ENCODE measurements around the gene MCM5. TPM values are rescaled to one million over a fixed set of nuclear protein-coding genes. Genes with fewer than 3 reads are reported as not detected.

Gene MCM5
- total RNA-seq, 1 experiment from 2014 or later = 194 TPM

- no peak for TF ChIP-seq MAX (IDR thresholded peaks at IDR 0.05)
- no peak for TF ChIP-seq SIN3A (IDR thresholded peaks at IDR 0.05; ENCODE audit: low read depth)
- Histone ChIP-seq H3K4me1 (ENCODE audit: control insufficient read depth in 1 of 2, insufficient read depth in 2 of 2, low read length in 2 of 2) (peaks cover 2 to 48% of the 10 kb centered on the region in 2 experiments; a peak in 3 of 4 replicates), H3K9me3 (ENCODE audit: control insufficient read depth in 1 of 2, insufficient read depth in 1 of 2, low read depth in 1 of 2, low read length in 2 of 2) (no peaks in the 10 kb centered on the region), H3K9ac (ENCODE audit: low read length) (no peak overlapping the region), H4K20me1 (ENCODE audit: insufficient read depth) (no peaks in the 10 kb centered on the region), H3K9me2 (ENCODE audit: insufficient read depth) (no peaks in the 10 kb centered on the region), H3K36me3 (ENCODE audit: control insufficient read depth in 1 of 2, insufficient read depth in 2 of 2, low read length in 2 of 2) (no peaks in the 10 kb centered on the region), H2AFZ (ENCODE audit: low read depth, low read length, poor library complexity, severe bottlenecking) (no peak overlapping the region), H3K27me3 (ENCODE audit: insufficient read depth, low read length) (no peaks in the 10 kb centered on the region), H3K4me3 (replicated peaks in 1 of 2; ENCODE audit: low read depth in 1 of 2, low read length in 2 of 2) (no peak overlapping the region), H3K79me2 (ENCODE audit: insufficient read depth, low read length) (no peaks in the 10 kb centered on the region), H3K4me2 (ENCODE audit: low read length) (no peak overlapping the region), H3K27ac (ENCODE audit: low read depth, low read length) (no peak overlapping the region)
- intact Hi-C loops (cut with micrococcal nuclease) = loop anchor here (5.0 to 10.0 kb wide), 2 partner anchors 124 to 571 kb away; no protein-coding TSS in a partner anchor
- no TSS peak for BruUV-seq (replicated peaks)
- ATAC-seq (no peak), DNase-seq (ENCODE audit: low read depth, low spot score) (no peak)
- ChIA-PET POLR2A (no interaction called here), RAD21 (ENCODE audit: low non-redundant PET in 1 of 2, low total read pairs in 2 of 2, uncharacterized antibody in 2 of 2, unreplicated experiment in 2 of 2) (no interaction called here), CTCF (no interaction called here)
Measured at GRCh38 chr22:35353318-35353717, 46.6 kb upstream of the MCM5 start.

DNA sequence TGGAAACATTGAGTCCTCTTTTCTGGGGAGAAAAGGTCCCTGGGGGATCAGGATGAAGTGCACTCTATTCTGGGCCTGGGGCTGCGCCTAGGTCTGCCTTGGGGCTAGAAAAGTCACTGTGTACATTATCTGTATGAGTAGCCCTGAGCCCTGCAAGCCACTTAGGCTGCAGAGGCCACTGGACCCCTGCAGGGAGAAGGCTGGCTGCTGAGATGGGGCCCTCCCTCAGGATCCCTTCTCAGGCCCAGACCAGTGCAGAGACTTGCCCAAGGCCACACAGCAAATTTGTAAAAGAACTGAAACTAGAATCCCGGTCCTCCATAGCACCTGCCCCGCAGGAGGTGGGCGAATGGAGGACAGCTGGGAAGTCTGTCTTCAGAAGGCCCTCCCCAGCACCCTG, 45.9 kb upstream of the MCM5 start:
- DNase-seq (ENCODE audit: low read depth, low spot score) = no peak
- no peaks in the 10 kb centered on the region for H3K79me2 ChIP-seq (ENCODE audit: insufficient read depth, low read length)
- ATAC-seq = no peak
- no peak overlapping the region for H3K9ac ChIP-seq (ENCODE audit: low read length)
- intact Hi-C loops (cut with micrococcal nuclease) = loop anchor here (5.0 to 10.0 kb wide), 2 partner anchors 123 to 571 kb away; no protein-coding TSS in a partner anchor
- no peak overlapping the region for H3K4me3 ChIP-seq (replicated peaks in 1 of 2; ENCODE audit: low read depth in 1 of 2, low read length in 2 of 2)
- RAD21 ChIA-PET (ENCODE audit: low non-redundant PET in 1 of 2, low total read pairs in 2 of 2, uncharacterized antibody in 2 of 2, unreplicated experiment in 2 of 2) = no interaction called here
- CTCF ChIA-PET = no interaction called here
- H3K27ac ChIP-seq (ENCODE audit: low read depth, low read length) = no peak overlapping the region
- H3K4me1 ChIP-seq (ENCODE audit: control insufficient read depth in 1 of 2, insufficient read depth in 2 of 2, low read length in 2 of 2) = peaks cover 2 to 51% of the 10 kb centered on the region in 2 experiments; a peak in 3 of 4 replicates
- H2AFZ ChIP-seq (ENCODE audit: low read depth, low read length, poor library complexity, severe bottlenecking) = no peak overlapping the region
- H4K20me1 ChIP-seq (ENCODE audit: insufficient read depth) = no peaks in the 10 kb centered on the region
- TF ChIP-seq CEBPB (IDR thresholded peaks at IDR 0.05; ENCODE audit: low read depth) = no peak
- TF ChIP-seq ELF1 (IDR thresholded peaks at IDR 0.05; ENCODE audit: borderline replicate concordance, low read depth) = no peak
- no peak for TF ChIP-seq EZH2phosphoT487 (IDR thresholded peaks at IDR 0.05; ENCODE audit: borderline replicate concordance)
- TF ChIP-seq POLR2A (IDR thresholded peaks at IDR 0.05; ENCODE audit: borderline replicate concordance, extremely low read depth, insufficient read depth, insufficient read length) = no peak
- no peak for TF ChIP-seq ZNF274 (IDR thresholded peaks at IDR 0.05; ENCODE audit: low read depth, low read length)
- TF ChIP-seq, protein P1, sequence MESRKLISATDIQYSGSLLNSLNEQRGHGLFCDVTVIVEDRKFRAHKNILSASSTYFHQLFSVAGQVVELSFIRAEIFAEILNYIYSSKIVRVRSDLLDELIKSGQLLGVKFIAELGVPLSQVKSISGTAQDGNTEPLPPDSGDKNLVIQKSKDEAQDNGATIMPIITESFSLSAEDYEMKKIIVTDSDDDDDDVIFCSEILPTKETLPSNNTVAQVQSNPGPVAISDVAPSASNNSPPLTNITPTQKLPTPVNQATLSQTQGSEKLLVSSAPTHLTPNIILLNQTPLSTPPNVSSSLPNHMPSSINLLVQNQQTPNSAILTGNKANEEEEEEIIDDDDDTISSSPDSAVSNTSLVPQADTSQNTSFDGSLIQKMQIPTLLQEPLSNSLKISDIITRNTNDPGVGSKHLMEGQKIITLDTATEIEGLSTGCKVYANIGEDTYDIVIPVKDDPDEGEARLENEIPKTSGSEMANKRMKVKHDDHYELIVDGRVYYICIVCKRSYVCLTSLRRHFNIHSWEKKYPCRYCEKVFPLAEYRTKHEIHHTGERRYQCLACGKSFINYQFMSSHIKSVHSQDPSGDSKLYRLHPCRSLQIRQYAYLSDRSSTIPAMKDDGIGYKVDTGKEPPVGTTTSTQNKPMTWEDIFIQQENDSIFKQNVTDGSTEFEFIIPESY (IDR thresholded peaks at IDR 0.05; ENCODE audit: extremely low read depth, insufficient replicate concordance, low read length) = no peak
- TF ChIP-seq CBX3 (IDR thresholded peaks at IDR 0.05; ENCODE audit: low read depth) = no peak
- TF ChIP-seq MAX (IDR thresholded peaks at IDR 0.05) = no peak
- TF ChIP-seq, protein P2, sequence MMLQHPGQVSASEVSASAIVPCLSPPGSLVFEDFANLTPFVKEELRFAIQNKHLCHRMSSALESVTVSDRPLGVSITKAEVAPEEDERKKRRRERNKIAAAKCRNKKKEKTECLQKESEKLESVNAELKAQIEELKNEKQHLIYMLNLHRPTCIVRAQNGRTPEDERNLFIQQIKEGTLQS (IDR thresholded peaks at IDR 0.05) = no peak
- TF ChIP-seq EZH2 (IDR thresholded peaks at IDR 0.05) = no peak
- no peak for TF ChIP-seq YY1 (IDR thresholded peaks at IDR 0.05; ENCODE audit: extremely low read depth, insufficient replicate concordance, low read depth, low read length)
- no peak for TF ChIP-seq SIN3A (IDR thresholded peaks at IDR 0.05; ENCODE audit: low read depth)
- TF ChIP-seq POLR2AphosphoS5 (IDR thresholded peaks at IDR 0.05; ENCODE audit: low read depth, low read length) = no peak
- TF ChIP-seq SRF (IDR thresholded peaks at IDR 0.05; ENCODE audit: low read depth) = no peak
- no peak for TF ChIP-seq ZFX (IDR thresholded peaks at IDR 0.05)
- TF ChIP-seq FOSL1 (IDR thresholded peaks at IDR 0.05; ENCODE audit: low read depth) = no peak
- no peak for TF ChIP-seq JUND (IDR thresholded peaks at IDR 0.05)
- no peak for TF ChIP-seq CTCF (IDR thresholded peaks at IDR 0.05 in 2 of 3, conservative IDR thresholded peaks at IDR 0.05 in 1 of 3; ENCODE audit: borderline replicate concordance in 1 of 3, insufficient read depth in 1 of 3, low read depth in 2 of 3, low read length in 2 of 3)
- no peaks in the 10 kb centered on the region for H3K9me2 ChIP-seq (ENCODE audit: insufficient read depth)
- POLR2A ChIA-PET = no interaction called here
- H3K9me3 ChIP-seq (ENCODE audit: control insufficient read depth in 1 of 2, insufficient read depth in 1 of 2, low read depth in 1 of 2, low read length in 2 of 2) = no peaks in the 10 kb centered on the region
- no peaks in the 10 kb centered on the region for H3K36me3 ChIP-seq (ENCODE audit: control insufficient read depth in 1 of 2, insufficient read depth in 2 of 2, low read length in 2 of 2)
- no peaks in the 10 kb centered on the region for H3K27me3 ChIP-seq (ENCODE audit: insufficient read depth, low read length)
- no TSS peak for BruUV-seq (replicated peaks)
- H3K4me2 ChIP-seq (ENCODE audit: low read length) = no peak overlapping the region

Data from HCT116 (cell line).